Peyer's patch (tissue), 4 donors: ENCODE measurements around the gene RPL3.

Experiments
- POLR2A ChIP-seq, 2 donors: fragments of 450-650 bp; IDR thresholded peaks; one replicate each; pipeline ENCODE4 v1.5.1; 2017; ENCODE audit warnings: antibody characterized with exemption in 2 of 2, mild to moderate bottlenecking in 2 of 2, moderate library complexity in 2 of 2
- TF ChIP-seq, protein P1 (sequence below), 6 experiments: fragments of 450-650 bp in 4 of 6; fragments of 200-600 bp in 2 of 6; sonication (generic) in 1 of 6; IDR thresholded peaks; one replicate each; pipeline ENCODE4 v1.5.1; 2017 to 2019; ENCODE audit warnings: antibody characterized with exemption in 6 of 6, mild to moderate bottlenecking in 3 of 6, moderate library complexity in 1 of 6

DNA sequence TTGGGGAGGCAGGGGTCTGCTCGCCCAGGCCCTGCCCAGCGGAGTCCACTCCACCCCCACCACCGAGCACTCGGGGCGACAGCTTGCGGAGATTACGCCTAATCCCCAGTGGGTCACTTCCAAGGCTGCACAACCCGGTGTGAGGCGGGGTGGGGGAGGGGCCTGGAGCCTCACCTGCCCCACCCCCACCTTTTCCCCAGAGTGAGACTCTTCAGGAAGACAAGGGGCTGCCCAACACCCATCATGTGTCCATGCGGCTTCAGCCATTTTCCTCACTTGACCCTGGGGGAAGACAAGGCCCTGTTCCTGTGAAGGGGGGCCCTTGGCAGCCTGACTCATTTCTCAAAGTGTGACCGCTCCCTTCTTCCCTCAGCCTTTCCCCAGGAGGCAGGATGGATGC, 42.8 kb upstream of the RPL3 start:
- TF ChIP-seq POLR2A (IDR thresholded peaks at IDR 0.05), result no peak
- TF ChIP-seq, protein P1, sequence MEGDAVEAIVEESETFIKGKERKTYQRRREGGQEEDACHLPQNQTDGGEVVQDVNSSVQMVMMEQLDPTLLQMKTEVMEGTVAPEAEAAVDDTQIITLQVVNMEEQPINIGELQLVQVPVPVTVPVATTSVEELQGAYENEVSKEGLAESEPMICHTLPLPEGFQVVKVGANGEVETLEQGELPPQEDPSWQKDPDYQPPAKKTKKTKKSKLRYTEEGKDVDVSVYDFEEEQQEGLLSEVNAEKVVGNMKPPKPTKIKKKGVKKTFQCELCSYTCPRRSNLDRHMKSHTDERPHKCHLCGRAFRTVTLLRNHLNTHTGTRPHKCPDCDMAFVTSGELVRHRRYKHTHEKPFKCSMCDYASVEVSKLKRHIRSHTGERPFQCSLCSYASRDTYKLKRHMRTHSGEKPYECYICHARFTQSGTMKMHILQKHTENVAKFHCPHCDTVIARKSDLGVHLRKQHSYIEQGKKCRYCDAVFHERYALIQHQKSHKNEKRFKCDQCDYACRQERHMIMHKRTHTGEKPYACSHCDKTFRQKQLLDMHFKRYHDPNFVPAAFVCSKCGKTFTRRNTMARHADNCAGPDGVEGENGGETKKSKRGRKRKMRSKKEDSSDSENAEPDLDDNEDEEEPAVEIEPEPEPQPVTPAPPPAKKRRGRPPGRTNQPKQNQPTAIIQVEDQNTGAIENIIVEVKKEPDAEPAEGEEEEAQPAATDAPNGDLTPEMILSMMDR (IDR thresholded peaks at IDR 0.05), result no peak
